Keratinocyte (primary cell): ENCODE measurements around the gene C1orf232.

Source experiments
- EZH2 ChIP-seq: IDR thresholded peaks from one replicate; pipeline ENCODE4 v1.6.1; 2012; ENCODE audit warnings: inconsistent platforms, mild to moderate bottlenecking, low read length, moderate library complexity
- TF ChIP-seq, protein P1 (sequence below), 3 experiments: IDR thresholded peaks in 1 of 3; conservative IDR thresholded peaks in 1 of 3; optimal IDR thresholded peaks in 1 of 3; 2 replicates in 2 of 3; 3 replicates in 1 of 3; pipeline versions ENCODE3 to v1.5.1; 2011; ENCODE audit warnings: low read length in 3 of 3, mild to moderate bottlenecking in 3 of 3, moderate library complexity in 2 of 3, control low read depth in 1 of 3, inconsistent platforms in 1 of 3; ENCODE audit not compliant: insufficient read depth in 2 of 3; ENCODE audit errors: extremely low read depth in 1 of 3

DNA sequence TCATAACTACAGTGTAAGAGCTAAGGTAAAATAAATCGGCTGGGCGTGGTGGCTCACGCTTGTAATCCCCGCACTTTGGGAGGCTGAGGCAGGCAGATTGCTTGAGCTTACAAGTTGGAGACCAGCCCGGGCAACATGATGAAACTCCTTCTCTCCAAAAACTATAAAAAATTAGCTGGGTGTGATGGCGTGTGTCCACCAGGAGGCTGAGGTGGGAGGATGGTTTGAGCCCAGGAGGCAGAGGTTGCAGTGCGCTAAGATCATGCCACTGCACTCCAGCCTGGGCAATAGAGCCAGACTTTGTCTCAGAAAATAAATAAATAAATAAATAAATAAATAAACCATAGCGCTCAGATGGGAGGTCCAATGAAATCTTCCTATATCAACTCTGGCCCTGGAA is 26.6 kb downstream of the C1orf232 start:
- TF ChIP-seq, protein P1, sequence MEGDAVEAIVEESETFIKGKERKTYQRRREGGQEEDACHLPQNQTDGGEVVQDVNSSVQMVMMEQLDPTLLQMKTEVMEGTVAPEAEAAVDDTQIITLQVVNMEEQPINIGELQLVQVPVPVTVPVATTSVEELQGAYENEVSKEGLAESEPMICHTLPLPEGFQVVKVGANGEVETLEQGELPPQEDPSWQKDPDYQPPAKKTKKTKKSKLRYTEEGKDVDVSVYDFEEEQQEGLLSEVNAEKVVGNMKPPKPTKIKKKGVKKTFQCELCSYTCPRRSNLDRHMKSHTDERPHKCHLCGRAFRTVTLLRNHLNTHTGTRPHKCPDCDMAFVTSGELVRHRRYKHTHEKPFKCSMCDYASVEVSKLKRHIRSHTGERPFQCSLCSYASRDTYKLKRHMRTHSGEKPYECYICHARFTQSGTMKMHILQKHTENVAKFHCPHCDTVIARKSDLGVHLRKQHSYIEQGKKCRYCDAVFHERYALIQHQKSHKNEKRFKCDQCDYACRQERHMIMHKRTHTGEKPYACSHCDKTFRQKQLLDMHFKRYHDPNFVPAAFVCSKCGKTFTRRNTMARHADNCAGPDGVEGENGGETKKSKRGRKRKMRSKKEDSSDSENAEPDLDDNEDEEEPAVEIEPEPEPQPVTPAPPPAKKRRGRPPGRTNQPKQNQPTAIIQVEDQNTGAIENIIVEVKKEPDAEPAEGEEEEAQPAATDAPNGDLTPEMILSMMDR (optimal IDR thresholded peaks at IDR 0.05 in 1 of 3, IDR thresholded peaks at IDR 0.05 in 1 of 3, conservative IDR thresholded peaks at IDR 0.05 in 1 of 3; ENCODE audit: extremely low read depth in 1 of 3, insufficient read depth in 2 of 3, low read length in 3 of 3): no peak
- TF ChIP-seq EZH2: no peak
